ELR (cell line): Measurements from ENCODE around the gene CYP1B1.

Experiments used
- DNase-seq: peaks from one replicate; pipeline ENCODE4 v3.0.0-alpha.2; 2015; ENCODE audit warnings: low read depth

CYP1B1 gene

DNA sequence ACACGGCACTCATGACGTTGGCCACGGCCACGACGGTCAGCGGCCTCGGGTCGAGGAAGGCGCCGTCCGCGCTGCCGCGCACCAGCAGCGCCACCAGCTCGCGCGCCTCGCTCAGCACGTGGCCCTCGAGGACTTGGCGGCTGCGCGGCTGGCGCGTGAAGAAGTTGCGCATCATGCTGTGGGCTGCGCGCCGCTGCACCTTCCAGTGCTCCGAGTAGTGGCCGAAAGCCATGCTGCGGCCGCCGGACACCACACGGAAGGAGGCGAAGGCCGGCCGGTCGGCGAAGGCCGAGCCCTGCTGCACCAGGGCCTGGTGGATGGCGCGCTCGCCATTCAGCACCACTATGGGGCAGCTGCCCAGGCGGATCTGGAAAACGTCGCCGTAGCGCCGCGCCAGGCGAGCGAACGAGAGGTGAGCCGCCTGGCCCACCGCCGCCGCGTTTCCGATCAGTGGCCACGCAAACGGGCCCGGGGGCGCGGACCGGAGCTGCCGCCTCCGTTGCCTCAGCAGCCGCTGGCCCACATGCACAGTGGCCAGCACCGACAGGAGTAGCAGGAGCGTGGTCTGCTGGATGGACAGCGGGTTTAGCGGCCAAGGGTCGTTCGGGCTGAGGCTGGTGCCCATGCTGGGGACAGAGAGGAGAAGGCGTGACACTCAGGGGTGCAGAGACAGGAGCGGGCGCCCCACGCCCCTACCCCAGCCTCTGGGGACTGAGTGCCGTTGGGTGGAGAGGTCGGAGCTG lies 1.0 kb downstream of the CYP1B1 start:
- DNase-seq: no peak

- DNase-seq: no peak
These were observed 1.7 kb downstream of the CYP1B1 start for GRCh38 chr2:38074058-38074763.

DNA sequence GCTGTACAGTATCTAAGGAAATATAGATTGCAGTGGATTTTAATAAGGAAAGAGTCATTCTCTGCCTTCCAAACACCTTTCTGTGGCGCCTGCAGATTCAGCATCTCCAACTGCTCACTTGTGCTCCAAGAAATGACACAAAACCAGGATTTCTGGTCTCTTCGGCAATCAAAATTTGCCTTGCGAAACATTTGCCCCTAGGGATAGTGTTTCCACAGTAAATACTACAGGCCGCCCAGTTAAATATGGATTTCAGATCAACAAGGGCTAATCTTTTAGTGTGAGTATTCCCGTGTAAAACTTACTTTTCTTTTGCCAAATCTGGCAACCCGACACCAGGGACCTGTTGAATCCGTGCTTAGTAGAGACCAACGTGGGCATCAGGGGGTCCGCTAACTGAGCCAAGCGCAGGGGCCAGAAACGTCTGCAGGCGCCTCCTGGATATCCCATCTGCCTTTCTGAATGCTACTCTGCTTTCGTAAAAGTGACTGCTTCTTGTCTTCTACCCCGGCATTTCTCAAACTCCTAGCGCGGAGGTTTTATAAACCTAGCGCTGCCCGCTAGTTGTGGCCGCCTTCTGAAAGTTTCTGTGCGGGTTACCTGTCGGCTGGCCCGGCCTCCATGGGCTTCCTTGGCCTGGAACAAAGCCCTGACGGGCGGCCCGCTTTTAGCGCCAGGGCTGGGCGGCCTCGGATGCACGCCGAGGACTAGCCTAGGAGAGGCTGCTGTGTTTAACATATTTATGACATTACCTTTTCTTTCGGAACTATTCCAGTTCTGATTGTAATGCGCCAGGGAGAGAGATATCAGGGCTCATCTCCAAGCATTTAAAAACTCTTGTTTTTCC lies 2.5 kb downstream of the CYP1B1 start:
- DNase-seq: no peak

- no peak for DNase-seq
These were observed 5.5 kb downstream of the CYP1B1 start for GRCh38 chr2:38070438-38070837.

DNA sequence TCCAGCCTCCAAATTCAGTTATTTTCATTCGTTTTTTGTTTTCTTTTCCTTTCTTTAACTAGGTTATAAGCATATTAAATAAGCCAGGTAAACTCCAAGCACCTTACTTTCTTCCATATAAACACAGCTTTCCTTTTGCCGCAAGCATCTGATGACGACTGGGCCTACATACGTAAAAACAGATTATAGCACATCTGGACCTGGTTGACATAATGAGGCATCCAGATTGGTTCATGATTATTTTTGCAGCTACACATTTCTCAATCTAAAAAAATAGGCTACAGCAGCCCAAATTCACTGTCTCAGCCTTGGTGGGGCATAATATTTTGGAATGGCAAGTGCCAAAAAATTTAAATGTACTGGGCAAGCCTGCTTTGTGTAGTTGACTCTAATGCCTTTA lies 7.7 kb downstream of the CYP1B1 start:
- DNase-seq: no peak

DNA sequence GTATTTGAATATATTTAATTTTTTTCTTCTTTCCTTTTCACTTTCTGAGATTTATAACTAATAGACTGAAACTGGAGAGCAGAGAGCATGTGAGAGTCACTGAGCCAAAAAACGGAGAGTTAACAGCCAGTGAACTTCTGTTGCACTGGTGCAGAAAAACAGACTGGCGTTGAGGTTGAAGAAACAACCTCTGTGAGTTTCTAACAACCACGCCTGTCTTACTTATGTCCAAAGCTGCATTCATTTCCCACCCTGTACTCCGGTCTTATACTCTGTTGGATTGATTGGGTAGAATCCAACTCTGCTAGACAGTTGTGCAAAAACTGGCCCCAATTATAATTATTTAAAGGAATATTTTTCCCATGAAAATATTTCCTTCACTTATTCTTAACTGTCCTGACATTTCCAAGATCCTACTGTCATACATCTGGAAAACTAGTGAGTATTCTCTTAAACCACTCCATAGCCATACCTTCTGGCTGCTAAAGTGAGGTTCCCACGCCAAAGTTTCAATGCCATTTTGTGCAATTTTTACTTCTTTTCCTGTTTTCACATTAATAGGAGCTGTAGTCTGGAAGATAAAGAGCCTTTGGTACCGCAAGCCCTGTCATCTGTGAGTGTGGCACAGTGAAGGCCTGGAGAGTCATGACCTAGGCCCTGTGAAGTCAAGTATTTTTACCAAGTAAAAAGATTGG lies 9.4 kb downstream of the CYP1B1 start:
- DNase-seq: no peak

DNA sequence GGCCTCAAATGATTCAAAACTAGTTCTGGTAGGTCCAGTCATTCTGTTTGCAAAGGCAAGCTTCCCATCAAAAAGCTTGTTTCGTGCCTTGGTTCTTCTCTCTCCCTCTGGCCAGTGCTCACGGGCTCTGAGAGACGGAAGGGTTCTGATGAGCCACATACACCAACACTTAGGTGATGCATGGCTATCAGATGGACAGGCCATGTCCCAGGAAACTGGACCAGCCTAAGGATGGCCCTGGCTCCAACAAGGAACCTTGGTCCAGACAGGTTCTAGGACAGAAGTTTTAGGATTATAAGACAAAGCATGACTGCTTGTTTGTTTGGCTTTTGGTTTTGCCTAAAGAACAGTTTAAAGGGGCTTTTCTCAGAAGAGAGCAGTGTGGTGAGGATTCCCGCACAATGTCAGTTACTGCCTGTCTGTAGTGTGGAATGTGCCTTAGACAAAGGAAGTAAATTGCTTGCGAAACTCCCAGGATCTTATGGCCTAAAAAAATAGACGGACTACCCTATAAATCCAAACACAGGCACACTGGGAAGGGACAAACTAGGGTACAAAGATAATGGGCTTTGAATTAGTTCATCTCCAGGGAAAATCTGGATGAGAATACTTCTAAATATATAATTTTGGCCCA lies 10.3 kb downstream of the CYP1B1 start:
- no peak for DNase-seq

DNA sequence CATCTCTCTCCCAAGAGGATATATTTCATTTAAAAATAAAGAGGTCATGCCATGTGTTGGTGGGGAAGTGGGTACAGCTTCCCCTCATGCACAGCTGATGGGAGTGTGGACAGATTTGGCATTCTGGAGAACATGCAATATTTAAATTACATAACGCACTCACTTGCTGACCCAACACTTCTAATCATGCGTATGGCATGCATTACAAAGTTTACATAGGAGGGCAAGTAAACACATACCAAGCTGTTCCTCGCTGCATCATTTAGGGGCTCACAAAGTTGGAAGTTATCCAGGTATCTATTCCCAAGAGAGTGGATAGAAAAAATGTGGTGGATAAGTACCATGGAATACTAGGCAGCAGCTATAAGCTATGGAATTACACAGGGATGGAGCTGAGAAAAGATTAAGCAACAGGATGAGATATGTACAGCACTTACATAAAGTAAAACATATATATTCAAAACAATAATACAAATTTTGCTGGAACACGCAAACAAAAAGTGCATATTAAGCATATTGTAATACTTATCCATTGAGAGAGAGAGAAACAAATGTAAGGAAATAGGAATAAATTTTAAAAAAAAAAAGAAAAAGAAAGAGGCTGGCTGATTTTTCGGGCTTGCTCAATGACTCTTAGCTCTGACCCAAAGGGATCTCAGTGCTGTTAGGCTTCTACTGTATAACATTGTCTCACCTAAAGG lies 11.0 kb downstream of the CYP1B1 start:
- DNase-seq: peak; percentile 4

- DNase-seq: no peak
These were observed 15.5 kb downstream of the CYP1B1 start for GRCh38 chr2:38060236-38061018.

DNA sequence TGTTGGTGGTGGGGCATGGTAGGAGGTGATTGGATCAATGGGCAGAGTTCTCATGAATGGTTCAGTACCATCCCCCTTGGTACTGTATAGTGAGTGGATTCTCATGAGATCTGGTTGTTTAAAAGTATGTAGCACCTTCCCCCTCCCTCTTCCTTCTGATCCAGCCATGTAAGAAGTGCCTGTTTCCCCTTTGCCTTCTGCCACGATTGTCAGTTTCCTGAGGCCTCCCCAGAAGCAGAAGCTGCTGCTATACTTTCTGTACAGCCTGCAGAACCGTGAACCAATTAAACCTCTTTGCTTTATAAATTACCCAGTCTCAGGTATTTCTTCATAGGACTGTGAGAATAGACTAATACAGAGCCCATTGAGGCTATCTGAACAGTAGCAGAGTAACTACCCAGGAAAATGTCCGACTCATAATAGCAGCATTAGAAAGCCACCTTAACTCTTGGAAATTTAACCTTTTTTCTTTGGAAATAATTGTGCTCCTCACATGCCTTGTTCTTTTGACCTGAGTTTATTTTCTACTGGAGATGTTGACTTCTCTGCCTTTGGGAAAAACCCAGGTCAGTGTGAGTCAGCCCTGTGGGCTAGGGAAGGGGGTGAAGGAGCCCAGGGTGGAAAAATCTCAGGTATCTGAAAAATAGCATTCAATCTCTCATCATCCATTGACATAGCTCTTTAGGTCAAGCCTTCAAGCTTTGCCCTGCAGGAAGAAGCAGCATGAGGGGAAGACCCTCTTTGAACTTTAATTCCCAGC lies 18.1 kb downstream of the CYP1B1 start:
- DNase-seq: peak; percentile 41

DNA sequence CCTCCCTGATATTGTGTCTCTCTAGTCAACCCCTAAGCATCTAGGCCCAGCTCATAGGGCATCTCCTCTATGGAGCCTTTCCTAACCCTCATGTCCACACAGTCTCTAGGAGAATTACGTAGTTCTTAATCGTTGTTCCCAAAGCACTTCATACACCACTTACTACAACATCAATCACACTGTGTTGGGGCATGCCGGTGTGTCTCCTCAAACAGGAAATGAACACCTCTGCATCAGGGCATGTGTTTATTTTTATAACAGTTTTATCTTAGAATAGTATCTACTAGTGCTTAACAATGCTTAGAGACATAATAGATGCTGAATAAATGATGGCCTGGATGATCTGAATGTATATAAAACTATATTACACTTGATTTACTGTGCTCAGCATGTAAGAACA lies 19.7 kb downstream of the CYP1B1 start:
- peak; percentile 20 for DNase-seq

DNA sequence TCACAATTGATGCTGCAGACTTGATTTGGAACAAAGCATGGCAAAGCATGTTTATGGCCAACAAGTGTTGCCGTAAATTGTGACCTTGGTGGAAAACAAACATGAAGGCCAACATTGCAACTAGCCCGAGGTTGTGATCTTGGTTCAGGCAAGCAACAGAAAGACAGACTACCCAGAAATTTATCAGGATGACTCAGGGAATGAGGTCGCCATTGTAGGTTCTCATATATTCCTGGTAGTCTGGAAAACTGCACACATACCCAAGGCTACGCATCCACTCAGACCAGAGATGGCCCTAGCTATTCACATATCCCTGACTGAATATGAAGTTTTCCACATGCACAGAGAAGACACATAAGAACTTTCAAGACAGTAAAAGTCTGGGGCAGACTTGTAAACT lies 30.1 kb downstream of the CYP1B1 start:
- DNase-seq: no peak

GRCh38 chr2:38039121-38039910 lies 36.6 kb downstream of the CYP1B1 start:
- peak; percentile 36 for DNase-seq

- DNase-seq: no peak
These were observed 37.3 kb downstream of the CYP1B1 start for GRCh38 chr2:38038682-38039081.

DNA sequence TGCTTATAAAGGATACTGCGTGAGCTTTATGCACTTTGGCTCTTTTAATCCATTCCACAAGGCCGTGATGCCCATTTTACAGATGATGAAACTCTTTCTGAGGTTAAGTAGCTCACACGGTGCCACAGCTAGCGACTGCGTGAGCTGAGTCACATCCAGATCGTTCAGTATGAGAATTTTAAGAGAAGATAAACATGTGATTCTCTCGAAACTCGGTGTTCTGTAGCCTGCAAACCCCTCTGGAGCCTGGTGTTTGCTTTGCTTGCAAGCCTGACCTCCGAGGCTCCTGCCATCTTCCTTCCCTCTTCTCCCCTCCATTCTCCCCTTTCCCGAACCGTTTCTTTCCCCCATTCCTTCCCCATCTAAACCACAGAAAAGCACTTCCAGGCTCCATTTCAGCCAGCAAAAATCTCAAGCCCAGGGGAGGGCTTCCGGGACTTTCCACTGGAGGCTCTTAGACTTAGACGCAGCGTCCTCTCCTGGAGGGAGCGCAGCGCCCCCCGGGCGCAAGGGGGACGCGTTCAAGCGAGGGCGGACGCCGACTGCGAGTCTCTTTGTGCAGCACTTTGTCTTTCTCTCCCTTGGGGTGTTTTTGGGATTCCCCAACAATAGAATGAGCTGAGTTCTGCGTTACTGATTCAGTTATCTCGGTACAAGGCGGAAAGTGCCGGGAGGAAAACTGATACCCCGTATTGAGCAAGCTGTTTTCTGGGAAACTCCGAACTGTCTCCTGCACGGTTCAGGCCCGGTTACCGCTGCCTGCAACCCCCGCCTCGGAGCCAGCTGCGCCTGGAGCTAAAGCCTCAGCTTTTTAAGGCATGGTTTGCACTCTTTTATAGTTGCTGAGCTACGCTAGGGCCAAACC lies 38.0 kb downstream of the CYP1B1 start:
- DNase-seq: peak; percentile 58

DNA sequence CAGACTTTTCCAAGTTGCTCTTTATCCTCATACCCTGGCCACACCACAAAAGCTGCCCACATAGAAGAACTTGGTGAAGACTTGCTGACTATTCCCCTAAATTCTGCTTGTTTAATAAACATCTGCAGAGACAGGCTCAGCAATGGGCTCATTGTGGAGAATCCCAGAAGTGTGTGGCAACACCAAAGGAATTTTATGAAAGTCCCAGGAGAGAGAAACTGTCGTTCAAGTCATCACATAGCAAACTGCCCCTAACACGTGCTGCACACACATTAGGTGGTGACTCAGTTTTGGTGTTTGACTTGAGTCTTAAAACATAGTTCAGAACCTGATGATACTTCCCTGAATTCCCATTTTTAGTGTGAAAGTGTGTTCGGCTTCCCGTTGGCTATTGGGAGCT lies 38.6 kb downstream of the CYP1B1 start:
- peak; percentile 12 for DNase-seq

DNA sequence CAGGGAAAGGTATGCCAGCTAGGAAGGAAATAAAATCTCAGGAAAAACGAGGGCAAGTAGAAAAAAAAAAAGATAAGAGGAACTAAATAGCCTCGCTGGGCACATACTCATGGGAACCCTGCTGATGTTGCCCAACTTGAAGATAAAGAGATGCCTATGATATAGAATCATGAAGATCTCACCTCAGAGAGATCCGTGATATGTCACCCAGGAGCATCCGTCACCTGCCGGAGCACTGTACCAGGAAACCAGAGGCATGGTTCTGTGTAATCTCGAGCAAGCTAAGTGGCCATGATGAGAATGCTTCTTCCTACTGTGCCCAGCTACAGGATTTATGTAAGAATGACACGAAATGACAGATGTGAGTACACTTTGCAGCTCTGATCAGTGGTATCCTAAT lies 40.0 kb downstream of the CYP1B1 start:
- DNase-seq: no peak

GRCh38 chr2:38033646-38034045 lies 42.3 kb downstream of the CYP1B1 start:
- no peak for DNase-seq
